A204.1 (cell line): ENCODE data around the gene GPR139.

Experiments
- FAIRE-seq: peaks from 2 replicates; lab custom pipeline; 2012; peaks lifted over from hg19 to GRCh38; lab: Jason Lieb, UNC

Gene GPR139

DNA sequence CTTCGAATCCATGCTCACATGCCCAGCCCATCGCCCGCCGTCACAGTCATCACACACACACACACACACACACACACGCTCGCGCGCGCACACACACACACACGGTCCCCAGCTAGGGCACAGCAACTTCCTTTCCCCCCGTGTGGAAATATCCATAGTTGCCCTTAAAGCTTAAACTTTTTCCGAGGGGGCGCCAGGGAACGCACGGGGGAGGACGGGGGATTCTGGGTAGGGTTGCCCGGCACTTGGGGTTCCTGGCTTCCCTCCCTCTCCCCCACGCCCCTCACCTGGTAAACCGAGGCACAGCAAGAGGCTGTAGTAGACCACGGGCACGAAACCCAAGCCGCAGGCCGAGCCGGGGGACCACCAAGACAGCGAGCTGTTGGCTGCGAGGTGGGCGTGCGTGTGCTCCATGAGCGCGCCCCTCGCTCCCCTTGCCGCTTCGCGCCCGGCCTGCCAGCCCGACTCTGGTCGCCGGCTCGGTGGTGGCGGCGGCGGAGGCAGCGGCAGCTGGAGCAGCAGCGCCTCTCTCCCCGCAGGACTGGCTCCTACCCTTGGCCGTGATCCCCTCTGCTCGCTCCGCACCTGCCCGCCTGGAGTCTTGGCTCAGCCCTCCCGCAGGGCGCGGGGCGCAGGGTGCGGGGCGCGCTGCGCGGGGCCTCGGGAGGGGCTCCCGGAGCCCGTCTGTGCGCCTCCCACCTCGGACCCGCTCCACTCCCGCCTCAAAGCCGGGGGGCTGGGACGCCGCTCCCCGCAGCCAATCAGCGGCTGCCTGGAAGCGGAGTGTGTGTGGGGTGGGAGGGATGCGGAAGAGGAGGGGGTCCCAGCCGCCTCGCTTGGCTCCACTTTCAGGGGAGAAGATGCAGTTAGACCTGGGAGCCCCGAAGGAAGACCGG, at the start of gene GPR139:
TSS of gene GPR139 (minus strand) at position 688 of the 896 bp plus-strand sequence. CDS start at position 414, 274 bp downstream.
- FAIRE-seq: no peak

DNA sequence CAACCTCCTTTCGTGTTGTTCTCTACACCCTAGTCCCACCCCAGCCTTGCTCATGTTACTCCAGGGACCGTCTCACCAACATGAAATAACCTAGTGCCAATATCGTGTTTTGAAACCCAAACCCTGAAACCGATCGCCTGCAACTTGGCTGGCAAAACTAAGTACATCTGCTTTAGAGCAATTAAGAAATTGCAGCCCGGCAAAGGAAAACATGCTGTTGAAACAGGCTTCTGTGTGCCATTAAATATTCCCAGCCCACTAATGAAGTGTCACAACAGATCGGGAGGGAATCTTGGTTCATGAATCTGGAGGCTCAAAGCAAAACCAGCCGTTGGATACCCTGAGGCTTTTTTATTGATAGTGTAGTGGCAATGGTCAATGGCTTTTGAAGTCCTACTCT, 48.3 kb upstream of the GPR139 start:
- FAIRE-seq: no peak

DNA sequence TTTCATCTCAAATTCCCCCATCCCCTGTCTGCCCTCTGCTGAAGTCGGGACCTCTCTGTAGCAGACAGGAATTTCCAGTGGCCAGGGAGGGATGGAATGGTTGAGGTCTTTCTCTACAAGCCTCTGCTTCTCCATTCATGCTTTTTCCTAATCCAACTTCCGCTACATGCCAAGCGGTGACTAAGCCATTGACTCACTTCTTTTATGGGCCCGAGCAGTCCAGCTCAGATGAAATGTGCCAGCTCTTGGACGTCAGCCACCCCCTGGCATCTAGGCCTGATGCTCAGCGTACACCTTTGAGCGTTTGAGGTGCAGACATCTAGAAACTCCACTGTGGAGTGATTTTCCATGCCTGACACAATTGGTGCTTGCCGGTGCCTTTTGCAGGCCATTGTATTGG, 40.7 kb upstream of the GPR139 start:
- FAIRE-seq: no peak

DNA sequence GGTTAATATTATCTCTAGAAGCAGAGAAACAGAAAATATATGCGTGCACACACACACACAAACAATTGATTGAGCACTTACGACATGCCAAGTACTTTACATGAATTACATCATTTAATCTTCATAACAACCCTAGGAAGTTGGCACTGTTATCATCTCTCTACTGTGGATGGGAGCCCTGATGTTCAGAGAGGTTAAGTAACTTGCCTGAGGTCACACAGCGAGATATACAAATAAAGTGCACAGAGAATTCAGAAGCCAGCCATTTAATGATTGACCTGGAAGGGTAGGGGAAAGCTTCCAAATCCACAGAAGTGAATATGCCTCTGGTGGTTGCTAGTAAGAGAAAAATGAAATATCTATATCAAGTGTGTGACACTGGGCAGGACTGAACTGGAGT, 37.5 kb upstream of the GPR139 start:
- no peak for FAIRE-seq

DNA sequence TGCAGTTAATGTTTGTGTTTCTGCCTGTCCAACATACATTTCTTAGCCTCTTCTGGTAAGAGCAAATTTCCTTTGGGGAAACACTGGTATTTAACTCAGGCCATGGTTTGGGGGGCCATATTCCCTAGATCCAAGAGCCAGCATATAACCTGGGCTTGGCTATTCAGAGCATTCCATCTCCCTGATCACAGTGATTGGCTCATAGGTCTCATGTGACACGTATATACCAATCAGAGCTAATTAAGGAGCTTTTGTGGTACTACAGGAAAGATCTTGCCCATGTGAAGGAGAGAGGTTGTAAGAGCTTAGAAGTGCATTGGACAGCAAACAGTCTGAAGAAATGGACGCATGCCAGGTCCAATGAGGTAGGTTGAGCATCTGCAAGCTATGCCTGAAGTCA, 33.4 kb upstream of the GPR139 start:
- no peak for FAIRE-seq

DNA sequence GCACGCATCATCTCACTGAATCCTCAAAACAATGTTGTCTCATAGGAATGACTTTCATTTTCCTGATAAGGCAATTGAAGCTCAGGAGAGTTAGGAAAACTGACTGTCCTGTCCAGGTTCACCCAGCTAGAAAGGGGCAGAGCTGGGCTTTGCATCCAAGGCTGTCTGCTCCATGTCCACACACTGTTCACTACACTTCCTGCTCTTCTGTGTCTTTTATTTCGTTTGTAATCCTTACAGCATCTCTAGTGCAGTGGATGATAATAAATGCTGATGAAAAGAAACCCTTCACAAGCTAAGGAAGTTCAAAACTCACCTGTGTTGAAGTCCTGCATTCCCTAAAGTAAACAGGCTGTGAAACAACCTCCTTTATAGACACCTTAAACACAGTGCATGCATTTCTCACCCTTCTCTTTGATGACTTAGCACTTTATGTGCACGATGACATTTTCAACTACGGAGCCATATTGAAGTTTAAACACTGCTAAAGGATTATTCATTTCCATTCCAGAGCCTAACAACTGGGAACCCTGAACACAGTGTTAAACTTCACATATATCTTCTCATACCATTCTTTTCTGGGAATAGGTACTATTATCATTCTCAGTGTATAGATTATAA, 31.0 kb upstream of the GPR139 start:
- no peak for FAIRE-seq

DNA sequence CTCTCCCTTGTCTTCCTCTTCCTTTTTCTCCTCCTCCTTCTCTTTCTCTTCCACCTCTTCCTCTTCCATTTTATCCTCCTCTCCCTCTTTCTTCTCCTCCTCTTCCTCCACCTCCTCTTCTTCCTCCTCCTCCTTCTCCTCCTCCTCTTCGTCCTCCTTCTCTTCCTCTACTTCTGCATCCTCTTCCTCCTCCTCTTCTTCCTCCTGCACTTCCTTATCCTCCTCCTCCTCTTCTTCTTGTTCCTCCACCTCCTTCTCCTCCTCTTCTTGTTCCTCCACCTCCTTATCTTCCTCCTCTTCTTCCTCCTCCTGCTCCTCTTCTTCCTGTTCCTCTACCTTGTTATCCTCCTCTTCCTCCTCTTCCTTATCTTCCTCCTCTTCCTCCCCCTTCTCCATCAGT, 28.8 kb upstream of the GPR139 start:
- no peak for FAIRE-seq

DNA sequence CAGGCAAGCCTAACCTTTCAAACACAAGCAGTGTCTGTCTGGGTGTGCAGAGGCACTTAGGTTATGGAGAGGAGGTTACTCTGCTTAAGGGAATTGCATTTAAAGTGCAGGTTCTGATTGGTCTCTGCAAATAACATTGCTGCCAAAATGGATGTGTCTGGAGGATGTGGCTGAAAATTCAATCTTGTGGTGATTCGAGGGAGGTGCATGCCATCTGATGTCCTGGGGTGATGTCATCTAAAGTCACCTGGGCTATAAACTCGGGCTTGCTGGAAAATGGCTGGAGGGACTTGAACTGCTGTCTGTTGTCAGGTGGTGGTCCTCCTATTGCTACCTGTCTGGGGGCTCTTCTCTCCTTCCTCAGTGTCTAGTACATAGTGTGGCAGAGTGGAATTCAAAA, 28.3 kb upstream of the GPR139 start:
- FAIRE-seq: no peak

DNA sequence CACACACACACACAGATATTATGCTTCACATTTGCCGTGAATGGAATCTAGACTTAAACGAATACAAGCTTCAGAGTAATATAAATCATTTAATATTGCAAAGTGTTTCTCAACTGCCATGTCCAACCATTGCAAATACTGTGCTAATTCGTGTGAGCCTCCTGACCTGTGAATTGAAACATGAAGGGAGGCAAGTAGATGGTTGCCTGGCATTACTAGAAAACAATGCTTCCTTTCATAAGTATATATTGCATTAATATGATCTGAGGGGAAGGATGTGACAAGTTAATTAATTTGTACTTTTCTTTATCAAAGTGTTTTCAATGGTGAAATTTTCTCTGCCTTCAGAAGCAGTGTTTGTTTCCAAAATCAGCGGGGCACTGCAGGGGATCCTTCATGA, 25.7 kb upstream of the GPR139 start:
- no peak for FAIRE-seq

DNA sequence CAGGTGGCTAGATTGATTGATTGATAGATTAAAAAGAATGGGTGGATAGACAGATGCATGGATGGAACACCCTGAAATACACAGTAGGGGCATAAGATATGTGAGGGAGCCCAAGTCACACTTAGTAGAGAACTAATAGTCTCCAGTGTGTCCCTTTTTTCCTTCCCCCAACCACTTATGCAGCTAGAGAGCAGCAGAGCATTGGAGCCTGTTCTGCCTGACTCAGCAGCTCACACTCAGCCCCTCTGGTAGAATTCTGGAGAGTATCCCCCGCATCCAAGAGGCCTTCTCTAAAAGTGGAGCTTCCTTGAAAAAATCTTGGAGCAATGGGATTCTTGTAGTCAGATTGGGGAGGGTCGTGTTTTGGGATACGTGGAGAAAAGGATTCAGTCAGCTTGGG, 20.5 kb upstream of the GPR139 start:
- no peak for FAIRE-seq

DNA sequence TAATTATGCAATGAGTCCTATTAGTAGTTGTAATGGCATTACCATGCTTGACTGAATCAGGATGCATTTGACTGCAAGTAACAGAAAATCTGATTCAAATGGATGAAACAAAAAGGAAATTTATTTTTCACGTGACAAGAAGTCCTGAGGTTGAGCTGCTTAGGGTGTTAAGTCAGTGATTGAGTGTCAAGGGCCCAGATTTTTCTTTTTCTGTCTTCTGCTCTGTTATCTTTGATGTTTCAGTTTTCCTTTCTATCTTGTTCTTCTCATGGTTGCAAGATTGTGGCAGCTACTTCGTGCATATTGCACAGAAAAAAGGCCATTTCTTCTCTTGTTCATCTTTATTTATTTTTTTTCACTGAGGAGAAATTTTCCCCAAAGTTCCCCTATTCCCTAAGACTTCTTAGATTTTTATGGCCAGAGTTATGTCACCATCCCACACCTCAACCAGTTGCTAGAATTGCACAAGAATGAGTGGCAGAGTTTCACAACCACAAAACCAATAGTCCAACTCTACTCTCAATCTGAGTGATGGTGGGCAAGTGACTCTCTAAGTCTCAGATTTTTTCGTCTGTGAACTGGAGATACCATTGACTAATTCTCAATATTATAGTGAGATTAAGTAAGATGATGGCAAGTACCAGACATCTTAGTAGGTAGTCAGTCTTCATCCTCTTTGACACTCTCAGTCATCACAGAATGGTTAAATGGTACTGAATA, 15.7 kb upstream of the GPR139 start:
- FAIRE-seq: no peak

DNA sequence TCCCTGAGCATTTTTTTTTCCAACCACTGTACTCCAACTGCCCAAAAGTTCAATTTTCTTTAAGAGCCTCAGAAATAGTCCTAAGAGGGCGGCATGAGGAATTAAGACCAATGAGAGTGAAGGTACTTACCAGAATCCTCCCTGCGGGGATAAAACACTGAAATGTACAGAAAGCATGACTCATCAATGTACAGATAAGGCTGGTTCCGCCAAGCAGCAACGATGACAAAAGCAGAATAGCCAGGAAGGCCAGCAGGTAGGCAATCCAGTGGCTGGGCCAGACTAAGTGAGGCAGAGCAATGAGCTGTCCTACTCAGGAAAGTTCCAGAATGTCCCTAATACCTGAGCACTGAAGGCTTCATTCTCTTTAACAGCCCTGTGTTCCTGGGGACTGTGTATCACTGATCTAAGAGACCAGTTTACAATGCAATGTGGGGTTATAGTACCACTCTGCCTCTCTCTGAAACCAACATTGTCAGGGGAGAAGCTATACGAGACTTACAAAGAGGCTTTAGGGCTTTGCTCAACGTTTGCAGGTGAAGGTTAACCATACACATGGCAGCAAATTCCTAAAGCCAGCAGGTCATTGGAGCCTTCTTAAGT, 11.0 kb upstream of the GPR139 start:
- FAIRE-seq: no peak

DNA sequence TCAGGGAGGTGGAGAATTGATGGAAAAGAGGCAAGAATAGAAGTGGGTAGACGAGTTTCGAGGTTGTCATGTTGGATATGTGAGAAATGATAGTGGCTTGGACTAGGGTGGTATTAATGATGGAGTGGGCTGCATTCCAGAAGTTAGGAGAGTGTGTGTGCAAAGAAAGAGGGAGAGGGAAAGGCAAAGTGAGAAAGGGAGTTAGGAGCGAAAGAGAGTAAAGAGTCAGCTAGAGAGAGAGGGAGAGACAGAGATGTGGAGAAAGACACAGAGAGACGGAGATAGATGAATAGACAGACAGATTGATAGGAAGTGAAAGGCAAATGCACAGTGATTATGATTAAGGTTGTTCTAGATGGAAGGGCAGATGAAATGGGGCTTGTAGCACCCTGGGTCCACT, 5.4 kb upstream of the GPR139 start:
- no peak for FAIRE-seq

DNA sequence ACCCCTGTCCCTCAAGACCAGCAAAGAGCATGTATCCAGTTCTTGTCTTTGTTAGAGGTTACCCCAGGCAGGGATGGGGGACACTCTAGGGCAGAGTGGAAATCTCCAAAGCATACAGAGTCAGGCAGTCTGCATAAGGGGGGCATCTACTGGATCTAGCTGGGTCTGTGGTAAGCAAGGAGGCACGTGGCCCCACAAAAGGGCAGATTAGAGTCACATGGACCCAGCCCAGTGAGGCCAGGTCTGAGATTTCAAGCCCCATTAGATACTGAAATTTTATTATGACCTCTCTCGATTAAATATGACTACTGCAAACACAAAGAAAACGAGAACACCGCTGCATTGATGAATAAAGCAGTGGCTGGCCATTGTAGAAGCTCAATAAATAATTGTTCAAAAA, 1.6 kb upstream of the GPR139 start:
- FAIRE-seq: no peak

DNA sequence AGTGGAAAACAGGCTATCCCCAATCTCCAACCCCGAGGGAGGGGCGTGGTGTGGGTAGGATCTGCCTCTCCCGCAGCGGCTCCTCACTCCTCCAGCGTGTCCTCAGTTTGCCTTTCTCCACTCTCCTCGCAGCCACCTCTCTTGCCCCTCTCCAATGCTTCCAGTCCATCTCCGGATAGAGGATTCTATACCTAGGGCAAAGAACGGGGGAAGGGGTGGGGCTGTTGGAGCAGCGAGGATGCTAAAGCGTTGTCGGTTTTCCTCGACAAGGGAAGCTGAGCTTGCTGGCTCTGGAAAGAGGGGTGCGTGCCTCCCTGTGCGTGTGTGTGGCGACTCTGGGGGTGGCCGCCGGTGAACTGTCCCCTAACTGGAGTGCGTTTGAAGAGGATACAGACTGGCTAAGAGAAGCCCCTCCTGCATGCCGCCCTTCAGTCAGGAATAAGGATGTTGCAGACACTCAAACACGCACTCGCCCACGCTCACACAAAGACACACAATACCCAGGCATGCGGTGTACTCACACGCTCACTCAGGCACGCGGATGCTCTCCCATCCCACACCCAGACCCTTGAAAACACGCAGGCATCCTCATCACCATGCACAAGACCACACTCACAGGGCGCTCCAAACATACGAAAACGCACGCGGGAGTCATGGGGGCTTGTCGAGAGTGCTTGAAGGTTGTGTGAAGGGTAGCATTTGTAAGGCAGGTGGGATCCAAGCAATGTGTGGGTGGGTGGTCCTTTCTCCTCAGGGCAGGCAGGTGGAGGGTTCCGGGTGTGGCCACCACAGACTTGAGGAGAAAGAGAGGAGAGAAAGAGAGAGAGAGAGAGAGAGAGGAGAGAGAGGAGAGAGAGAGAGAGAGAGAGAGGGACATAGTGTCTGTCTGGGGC, 655 bp upstream of the GPR139 start:
- FAIRE-seq: no peak

DNA sequence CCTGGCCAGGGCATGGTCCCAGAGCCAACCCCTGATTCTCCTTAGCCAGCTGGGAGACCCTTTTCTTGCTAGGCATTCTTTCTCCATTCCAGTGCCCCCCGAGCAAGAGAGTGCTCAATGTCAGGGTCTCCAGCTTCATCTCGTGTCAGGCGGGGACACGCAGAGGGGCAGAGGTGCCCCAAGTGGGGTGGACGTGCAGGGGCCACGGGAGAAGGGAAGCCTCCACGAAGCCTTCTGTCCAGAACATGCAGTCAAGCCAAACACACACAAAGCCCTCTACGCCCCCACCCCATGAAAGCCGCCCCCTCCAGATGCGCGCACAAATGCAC, 852 bp downstream of the GPR139 start:
- FAIRE-seq: no peak

DNA sequence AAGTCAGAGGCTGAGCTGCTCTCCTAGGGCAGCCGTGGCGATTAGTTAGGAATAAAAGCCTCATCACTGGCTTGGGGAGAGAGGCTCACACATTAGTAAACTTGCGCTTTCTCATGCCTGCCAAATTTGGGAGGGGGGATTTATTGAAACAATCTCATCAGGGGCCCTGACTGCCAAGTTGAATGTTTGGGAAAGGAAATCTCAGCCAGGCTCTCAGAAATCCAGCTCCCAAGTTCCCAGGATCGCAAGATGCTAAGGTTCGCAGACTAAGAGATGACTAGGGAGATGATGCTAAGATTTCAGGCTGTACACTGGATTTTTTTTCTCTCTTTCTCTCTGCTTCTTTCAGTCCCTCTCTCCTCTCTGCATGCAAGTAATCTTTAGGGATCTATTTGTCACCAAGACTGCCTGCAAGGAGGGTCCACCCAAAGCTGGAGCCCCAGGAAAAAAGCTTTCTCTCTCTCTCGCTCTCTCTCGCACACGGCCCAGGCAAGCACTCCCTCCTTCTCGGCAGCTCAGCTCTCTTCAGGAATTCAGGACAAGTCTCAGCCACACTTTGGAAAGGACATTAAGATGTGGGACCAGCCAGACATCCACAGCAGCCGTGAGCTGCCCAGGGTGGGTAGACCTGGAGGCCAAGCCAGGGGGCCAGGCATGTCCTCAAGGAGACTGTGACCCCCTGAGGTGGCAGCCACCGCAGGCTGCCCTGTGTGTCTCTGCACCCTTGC, 1.4 kb downstream of the GPR139 start:
- FAIRE-seq: no peak

DNA sequence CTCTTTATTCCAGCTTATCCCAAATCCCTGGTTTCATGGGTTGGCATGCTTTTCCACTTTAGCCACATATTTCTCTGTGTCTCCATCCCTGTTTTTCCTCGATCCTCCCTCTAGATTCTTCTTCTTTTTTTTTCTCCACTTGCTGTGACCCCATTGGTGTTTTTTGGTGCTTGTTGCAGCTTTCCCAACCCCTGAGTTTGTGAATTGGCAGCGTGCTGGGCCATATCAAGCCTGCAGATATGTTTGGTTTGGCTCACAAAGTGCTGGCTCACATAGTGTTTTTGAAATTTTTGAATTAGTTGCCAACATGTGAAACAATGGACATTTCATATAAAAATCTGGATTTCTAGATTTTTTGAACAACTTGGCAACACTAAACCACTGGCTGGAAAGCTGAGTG, 8.8 kb downstream of the GPR139 start:
- no peak for FAIRE-seq

DNA sequence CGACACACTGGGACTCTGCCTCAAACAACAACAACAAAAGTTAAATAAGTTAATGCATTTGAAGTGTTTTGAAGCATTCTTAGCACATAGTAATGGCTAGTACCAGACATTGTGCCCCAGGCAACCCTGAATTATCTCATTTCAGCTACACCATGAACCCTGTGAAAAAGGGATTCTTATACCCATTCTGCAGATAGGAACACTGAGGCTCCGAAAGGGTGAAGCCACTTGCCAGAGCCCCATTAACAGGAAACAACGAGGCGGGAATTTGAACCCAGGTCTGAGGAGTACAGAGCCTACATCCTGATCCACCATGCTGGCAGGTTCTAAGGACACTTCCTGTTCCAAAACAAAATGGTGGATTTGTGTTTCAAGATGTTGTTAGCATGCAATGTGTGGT, 9.2 kb downstream of the GPR139 start:
- no peak for FAIRE-seq

DNA sequence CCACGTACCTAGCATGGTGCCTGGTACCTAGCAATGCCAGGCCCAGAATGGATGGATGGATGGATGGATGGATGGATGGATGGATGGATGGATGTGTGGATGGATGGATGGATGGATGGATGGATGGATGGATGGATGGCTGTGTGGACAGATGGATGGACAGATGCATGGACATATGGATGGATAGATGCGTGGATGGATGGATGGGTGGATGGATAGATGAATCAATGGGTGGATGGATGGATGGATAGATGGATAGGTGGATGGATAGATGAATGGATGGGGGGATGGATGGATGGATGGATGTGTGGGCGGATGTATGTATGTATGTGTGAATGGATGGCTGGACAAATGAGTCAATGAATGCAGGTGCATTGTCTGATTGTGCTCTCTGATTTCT, 12.6 kb downstream of the GPR139 start:
- FAIRE-seq: no peak

DNA sequence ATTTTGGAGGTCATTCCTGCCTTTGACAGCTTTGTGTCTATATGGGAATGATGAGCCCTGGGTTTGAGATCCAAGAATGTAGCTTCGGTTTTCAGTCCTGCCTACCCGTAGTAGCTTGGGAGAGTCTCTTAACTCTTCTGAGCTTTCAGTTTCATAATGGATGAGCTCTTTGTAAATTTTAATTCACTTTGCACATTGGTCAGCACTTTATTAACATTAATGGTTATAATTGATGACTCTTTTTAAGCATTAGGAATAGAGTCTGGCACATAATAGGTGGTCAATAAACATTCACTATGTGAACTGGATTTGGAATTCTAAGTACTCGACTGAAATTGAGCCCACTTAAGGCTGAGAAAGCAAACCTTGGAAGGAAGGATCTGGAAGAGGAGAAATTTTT, 17.3 kb downstream of the GPR139 start:
- no peak for FAIRE-seq
